HG03439 (cell line): ENCODE measurements around the gene MAN1C1.

ENCODE experiments used
- ATAC-seq: cut with Tn5 transposase; IDR thresholded peaks from one replicate; pipeline ENCODE4 v1.9.1; 2021; ENCODE audit warnings: mild to moderate bottlenecking, moderate library complexity; ENCODE audit not compliant: unreplicated experiment

Gene MAN1C1

GRCh38 chr1:25795211-25795610, 178.6 kb downstream of the MAN1C1 start:
- ATAC-seq: no peak

GRCh38 chr1:25795946-25796810, 179.6 kb downstream of the MAN1C1 start:
- ATAC-seq: no peak

- no peak for ATAC-seq
These were observed 180.3 kb downstream of the MAN1C1 start for GRCh38 chr1:25796811-25797458.

- ATAC-seq: no peak
These were observed 181.3 kb downstream of the MAN1C1 start for GRCh38 chr1:25797939-25798338.

DNA sequence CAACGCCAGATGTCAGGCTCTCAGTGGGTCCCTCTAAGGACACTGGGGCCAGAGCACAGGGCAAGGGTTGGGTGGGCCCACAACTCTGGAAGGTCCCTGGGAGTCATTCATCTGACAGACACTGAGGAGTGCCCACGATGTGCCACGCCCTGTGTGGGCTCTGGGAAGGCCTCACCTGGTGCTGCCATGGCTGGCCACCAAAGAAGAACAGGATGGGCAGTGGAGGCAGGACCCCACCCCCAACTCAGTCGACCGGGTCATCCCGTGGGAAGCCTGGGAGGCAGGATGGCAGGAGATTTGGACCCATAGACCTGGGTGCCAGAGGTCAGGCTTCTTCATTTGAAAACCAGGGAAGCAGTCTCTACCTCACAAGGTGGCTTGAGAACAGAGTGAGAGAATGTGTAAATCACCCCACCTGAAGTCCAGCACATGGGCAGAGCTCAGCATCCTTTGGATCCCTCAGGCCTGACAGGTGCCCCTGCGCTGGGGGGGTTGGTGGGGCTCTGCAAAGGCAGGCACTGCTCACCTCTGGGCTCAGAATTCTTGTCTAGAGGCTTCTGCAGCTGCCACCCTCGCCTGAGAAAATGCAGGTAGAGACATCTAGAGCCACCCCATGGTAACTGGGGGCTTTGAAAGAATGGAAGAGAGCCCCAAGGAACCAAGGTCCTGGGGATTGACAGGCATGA, 182.2 kb downstream of the MAN1C1 start:
- ATAC-seq: no peak

DNA sequence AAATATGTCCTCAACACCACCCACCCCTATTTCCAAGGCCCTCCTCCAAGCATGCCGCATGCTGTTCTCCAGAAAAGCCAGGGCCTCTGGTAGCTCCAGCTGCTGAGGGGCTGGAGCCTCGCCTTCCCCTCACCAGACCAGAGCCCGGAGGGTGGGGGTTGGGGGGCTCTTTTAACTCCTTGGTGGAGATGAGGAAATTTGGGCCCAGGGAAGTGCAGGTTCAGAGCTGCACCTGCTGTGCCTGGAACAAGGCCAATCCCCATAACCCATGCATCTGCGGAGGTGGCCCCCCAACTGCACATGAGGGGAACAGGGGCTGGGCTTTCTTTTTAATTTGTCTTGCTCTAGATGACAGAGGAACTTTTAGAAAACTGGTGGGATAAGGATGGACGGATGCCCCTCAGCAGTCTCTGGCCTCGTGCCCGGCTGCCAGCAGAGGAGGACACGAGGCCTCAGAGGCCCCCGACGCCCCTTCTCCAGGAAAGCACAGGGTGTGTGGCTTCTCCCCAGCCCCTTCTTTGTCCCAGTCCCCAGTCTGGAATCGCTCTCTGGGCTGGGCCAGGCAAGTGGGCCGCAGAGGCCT, 182.9 kb downstream of the MAN1C1 start:
- no peak for ATAC-seq

GRCh38 chr1:25799935-25800702, 183.5 kb downstream of the MAN1C1 start, which contains the start of gene SELENON:
TSS of gene SELENON (plus strand) at chr1:25800193. CDS start at chr1:25800231, 38 bp downstream.
- no peak for ATAC-seq

GRCh38 chr1:25800703-25801377, 184.2 kb downstream of the MAN1C1 start:
- no peak for ATAC-seq

GRCh38 chr1:25802915-25803314, 186.3 kb downstream of the MAN1C1 start:
- no peak for ATAC-seq

DNA sequence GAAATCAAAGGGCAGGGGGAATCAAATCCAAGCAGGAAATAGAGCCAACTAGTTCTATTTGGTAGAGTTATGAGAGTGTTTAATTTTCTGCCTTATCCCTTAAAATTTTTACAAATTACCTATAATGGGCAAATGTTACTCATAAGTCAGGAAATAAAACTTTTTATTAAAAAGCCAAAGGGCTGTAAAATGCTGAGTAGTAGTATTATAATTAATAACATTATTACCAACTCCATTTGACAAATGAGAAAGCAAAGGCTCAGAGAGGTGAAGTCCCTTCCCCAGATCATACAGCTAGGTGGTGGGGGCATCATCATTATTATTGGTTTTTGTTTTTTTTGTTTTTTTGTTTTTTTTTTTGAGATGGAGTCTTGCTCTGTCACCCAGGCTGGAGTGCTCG, 186.8 kb downstream of the MAN1C1 start:
- no peak for ATAC-seq

DNA sequence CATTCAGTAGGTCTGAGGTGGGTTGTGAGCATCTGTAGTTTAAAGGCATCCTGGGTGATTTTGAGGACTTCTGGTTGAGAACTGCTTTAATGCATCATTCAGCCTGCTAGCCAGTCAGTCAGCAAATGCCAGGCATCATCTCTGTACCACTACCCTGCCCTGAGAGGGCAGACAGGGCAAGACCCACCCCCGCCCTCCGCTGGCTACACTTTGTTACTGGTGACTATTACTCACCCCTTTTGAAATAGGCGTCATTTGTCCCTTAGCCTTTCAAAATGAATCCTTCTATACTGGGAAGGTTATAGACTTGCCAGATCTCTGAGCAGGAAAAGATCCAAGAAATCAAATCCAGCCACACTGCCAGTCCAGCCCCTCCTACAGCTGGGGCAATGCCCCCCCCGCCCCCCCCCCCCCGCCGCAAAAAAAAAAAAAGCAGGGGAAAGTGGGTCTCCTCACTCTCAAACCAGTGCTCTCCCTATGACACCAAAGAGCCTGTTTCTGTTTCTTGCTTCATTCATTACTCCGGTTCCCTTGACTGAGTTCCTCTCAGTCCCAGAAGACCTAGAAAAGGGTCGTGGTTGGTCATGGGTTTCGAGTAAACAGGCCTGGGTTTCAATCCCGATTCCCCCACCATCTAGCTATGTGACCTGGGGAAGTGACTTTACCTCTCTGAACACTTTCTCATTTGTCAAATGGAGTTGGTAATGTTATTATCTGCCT, 187.8 kb downstream of the MAN1C1 start:
- no peak for ATAC-seq

DNA sequence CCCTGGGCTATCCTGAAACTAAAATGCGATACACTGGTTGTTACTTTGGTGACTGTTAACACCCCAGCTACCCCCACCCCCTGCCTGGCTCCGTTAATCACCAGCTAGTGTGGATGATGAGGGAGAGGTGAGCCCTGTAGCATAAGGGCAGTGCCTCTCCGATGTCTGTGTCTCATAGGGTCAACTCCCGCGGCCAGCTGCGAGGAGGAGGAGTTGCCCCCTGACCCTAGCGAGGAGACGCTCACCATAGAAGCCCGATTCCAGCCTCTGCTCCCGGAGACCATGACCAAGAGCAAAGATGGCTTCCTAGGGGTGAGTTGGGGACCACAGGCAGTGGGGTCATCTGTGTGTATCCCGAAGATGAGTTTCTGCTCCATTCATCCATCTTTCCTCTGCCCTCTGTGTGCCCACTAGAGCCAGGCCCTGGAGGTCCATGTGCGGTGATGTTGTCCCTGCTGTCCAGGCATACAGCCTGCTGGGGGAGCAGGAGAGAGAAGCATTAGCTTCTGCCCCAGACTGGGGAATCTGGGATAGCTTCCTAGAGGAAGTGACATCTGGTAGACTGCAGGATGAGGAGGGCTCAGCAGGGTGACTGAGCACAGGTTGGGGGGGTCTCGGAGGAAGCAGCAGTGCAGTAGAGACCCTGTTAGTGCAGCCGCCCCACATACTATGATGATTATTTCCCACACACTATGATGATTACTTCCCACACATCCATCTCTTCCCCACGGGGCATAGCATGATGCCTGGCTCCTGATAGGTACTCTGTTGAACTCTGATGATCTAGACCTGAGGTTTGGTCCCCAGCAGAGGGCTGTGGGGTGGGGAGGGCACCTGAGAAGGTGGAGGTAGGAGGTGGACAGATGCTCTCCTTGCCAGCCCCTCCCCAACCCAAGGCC, 188.6 kb downstream of the MAN1C1 start:
- no peak for ATAC-seq

DNA sequence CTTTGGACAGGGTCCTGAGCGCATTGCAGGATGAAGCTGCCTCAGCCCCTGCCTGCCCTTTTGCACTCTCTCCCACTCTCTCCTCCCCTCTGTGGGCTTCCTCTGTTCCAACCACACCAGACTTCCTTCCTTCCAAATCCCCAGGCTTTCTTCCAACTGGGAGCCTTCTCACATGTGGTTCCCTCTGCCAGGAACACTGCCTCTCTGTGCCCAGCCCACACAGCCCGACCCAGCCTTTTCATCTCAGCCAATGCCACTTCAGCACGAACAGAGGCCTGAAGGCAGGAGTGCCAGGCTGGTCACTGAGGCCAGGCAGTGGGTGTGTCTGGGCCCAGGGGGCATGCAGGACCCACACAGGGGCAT, 189.3 kb downstream of the MAN1C1 start:
- no peak for ATAC-seq

- ATAC-seq: no peak
These were observed 189.8 kb downstream of the MAN1C1 start for GRCh38 chr1:25806418-25806817.

DNA sequence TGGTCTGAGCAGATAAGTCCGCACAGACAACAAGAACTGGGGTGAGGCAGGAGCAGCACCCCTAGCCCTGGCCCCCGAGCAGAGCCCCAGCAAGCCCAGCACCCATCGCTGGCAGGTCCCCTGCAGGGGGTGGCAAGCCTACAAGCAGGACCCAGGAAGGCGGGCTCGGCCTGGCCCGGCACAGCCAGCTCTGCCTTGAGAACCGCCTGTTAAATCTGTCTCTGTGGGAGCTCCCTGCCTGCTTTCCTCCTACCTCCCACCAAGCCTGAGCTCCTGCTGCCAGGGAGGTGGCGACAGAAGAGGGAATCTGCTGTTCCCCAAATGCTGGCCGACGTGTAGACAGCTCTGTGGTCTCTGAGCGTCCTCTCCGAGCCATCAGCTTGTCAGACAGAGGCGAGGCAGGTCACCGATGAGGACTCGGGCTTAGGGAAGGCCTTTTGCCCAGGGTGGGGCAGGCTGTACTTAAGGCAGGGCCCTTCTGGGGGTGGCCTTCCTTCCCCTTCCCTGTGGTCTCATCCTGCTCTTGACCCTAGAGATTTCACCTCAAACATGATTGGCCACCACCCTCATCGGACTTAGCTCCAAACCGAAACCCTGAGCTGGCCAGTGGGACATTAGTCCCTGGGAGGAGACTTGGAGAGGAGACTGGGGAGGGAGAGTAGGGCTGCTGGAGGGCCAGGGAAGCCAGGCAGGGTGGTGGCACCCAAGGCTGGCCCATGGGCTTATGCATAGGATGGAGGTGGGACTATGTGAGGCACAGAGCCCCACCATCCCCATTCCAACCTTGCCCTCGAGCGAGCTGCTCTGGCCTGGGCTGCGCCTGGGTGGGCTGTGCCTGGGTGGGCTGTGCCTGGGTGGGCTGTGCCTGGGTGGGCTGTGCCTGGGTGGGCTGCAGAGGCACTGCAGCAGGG, 191.1 kb downstream of the MAN1C1 start:
- no peak for ATAC-seq

DNA sequence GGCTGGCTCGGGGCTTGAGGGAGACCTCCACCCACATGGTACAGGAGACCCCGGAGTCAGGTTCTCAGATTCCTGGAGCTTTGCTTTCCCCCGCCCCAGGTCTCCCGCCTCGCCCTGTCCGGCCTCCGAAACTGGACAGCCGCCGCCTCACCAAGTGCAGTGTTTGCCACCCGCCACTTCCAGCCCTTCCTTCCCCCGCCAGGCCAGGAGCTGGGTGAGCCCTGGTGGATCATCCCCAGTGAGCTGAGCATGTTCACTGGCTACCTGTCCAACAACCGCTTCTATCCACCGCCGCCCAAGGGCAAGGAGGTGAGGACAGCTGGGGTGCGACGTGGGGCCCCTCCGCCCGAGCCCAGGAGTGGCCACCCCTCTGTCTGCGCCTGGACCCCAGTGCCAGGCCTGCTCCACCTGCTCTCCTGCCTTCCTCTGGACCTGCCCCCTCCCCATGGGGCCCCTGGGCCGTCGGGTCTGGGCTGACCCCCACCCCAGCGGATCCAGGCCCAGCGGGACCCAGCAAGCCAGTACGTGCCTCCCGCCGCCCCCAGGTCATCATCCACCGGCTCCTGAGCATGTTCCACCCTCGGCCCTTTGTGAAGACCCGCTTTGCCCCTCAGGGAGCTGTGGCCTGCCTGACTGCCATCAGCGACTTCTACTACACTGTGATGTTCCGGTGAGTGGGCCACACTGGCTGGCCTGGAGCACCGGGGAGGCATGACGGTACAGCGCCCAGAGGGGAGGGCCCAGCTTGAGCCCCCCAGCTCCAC, 192.1 kb downstream of the MAN1C1 start:
- no peak for ATAC-seq
